NCI-H1694 treated with DMSO at 0.1 percent for 48 hours (cell line): Measurements from ENCODE around the gene TUBA8.
"Not testable (repeated sequence)": the region's sequence is repeated elsewhere in the genome, so short reads cannot be mapped to it uniquely, and the experiment has no call there.

Experiments used
- DNase-seq: peaks from one replicate; lab custom pipeline; 2025; lab: John Stamatoyannopoulos, UW

Gene TUBA8

DNA sequence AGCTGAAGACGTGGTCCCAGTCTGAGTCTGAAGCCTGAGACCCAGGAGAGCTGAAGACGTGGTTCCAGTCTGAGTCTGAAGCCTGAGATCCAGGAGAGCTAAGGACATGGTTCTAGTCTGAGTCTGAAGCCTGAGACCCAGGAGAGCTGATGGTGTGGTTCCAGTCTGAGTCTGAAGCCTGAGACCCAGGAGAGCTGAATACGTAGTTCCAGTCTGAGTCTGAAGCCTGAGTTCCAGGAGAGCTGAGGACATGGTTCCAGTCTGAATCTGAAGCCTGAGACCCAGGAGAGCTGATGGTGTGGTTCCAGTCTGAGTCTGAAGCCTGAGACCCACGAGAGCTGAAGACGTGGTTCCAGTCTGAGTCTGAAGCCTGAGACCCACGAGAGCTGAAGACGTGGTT, 4.6 kb upstream of the TUBA8 start:
- DNase-seq, result not testable (repeated sequence)

DNA sequence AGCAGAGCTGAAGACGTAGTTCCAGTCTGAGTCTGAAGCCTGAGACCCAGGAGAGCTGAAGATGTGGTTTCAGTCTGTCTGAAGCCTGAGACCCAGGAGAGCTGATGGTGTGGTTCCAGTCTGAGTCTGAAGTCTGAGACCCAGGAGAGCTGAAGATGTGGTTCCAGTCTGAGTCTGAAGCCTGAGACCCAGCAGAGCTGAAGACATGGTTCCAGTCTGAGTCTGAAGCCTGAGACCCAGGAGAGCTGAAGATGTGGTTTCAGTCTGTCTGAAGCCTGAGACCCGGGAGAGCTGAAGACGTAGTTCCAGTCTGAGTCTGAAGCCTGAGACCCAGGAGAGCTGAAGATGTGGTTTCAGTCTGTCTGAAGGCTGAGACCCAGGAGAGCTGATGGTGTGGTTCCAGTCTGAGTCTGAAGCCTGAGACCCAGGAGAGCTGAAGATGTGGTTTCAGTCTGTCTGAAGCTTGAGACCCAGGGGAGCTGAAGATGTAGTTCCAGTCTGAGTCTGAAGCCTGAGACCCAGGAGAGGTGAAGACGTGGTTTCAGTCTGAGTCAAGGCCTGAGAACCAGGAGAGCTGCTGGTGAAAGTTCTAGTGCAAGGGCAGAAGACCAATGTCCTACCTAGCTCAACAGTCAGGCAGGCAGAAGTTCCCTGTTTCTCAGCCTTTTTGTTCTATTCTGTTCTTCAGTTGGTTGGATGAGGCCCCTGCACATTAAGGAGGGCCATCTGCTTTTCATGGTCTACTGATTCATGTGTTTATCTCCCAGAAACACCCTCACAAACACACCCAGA, 3.9 kb upstream of the TUBA8 start:
- DNase-seq, result not testable (repeated sequence)

DNA sequence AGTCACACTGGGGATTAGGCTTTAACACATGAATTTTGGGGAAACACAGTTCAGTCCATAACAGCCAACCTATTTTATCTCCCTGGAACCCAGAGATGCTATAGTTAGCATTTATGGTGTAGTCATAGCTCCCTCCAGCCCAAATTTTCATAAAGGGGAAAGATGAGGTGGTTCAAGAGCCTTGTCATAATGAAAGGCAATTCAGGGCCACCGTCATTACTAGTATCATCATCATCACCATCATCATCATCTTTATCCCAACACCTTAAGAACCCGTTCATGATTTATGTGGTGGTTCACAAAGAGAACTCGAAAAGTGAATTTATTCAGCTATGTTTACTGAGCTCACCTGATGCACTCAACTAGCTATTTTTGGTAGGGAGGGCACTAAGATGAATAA, 2.4 kb upstream of the TUBA8 start:
- no peak for DNase-seq

DNA sequence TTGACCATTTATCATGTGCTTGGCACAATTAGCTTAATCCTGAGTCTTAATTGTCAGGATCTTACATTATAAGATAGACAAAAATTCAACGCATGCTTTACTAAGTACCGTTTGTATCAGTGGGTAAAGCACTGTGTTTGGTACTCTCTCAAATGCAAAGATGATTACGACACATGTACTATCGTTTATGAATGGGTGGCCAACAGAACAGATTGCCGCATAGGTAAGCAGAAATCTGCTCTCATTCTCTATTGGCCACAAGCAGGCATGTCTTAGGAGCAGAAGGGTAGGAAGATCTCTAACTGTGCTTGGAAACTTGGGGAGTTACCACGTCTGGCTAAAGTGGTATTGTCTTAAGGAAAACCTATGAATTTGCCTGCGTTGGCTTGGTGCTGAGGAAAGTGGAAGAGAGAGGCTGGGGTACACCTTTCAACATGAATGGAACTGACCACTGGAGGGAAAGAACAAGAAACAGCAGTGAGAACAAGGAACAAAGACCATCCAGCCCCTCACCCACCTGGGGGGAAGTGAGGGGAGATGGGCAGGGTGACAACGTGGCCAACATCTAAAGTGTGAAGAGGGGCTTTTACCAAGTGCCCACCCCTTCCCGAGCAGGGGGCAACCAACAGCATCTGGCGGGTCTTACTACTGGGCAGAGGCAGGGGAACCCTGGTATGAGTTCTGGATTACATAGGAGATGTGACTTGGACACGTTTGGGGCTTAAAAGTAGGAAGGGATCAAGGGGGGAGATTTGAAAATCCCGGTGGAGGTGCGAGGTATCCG, 1.0 kb upstream of the TUBA8 start:
- DNase-seq, result no peak

DNA sequence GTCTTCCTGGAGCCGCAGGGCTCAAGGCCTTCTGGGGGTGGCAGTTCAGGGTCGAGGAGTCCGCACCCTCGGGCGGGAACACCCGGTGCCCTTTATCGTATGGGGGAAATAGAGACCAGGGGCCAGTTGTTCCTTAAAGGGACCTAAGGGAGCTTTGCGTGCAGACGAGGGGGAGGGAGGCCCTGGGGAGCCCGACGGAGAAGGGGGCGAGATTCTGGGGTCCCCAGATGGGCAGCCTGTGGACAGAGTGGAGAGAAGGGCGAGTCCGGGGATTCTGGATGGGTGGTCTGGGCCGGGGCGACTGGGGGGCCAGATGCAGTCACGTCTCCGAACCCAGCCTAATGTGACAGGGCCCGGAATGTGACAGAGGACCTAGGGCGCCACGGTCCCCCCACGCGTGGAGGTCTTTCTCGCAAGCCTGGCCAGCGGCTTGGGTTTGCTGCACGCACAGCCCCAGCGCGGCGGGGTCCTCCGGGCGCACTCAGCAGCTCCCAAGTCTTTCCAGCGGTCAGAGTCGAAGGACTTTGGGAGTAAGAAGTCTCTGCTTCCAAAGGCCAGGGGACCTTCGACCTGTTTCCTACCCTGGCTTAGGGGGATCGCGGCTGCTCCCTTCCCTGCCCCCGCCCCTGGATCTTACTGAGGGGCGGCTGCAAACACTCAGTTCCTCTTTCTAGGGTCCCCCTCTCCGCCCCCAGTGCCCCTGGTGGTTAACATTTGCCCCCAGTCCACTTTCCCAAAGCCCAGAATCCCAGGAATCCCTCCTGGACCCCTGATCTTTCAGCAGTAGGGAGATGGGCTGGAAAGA, 547 bp downstream of the TUBA8 start:
- no peak for DNase-seq

DNA sequence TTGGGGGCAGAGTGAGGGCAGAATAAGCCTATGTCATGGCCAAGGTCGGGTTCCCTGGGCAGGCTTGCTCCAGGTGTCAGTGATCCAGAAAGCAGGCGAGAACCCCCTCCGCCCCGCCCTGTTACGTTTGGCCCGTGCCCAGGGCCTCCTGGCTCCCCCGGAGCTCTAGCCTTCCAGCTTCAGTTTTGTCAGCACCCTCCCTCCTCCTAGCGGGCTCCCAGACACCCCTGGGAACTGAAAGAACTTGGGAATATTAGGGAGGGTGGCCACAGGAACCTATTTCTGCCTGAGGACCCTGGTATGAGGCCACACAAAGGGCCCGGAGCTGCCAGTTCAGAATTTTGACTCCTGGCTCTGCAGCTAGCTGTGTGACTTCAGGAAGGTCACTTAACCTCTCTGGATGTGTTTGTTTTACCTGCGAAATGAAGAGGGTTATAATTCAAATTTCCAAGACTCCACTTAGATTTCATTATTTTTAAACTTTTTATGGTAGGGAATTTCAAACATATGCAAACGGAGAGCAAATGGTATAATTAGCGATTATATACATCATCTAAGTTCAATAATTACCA, 1.2 kb downstream of the TUBA8 start:
- DNase-seq, result no peak

DNA sequence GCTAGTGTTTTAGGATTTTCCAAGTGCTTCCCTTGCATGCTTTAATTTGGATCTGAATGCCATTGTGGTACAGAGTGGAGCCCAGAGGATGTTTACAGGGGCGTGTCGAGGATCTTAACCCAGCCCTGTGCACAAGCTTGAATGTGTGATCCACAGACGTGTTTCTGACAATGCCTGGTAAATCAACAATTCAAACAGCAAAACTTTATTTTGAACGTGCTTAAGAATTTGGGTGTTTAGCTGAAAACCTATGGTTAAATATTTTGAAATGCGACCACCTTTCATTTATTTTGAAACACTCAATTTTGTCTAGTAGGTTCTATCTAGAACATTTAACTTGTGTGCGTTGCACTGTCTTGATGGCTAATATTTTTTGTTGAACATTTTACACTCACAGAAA, 1.8 kb downstream of the TUBA8 start:
- no peak for DNase-seq

DNA sequence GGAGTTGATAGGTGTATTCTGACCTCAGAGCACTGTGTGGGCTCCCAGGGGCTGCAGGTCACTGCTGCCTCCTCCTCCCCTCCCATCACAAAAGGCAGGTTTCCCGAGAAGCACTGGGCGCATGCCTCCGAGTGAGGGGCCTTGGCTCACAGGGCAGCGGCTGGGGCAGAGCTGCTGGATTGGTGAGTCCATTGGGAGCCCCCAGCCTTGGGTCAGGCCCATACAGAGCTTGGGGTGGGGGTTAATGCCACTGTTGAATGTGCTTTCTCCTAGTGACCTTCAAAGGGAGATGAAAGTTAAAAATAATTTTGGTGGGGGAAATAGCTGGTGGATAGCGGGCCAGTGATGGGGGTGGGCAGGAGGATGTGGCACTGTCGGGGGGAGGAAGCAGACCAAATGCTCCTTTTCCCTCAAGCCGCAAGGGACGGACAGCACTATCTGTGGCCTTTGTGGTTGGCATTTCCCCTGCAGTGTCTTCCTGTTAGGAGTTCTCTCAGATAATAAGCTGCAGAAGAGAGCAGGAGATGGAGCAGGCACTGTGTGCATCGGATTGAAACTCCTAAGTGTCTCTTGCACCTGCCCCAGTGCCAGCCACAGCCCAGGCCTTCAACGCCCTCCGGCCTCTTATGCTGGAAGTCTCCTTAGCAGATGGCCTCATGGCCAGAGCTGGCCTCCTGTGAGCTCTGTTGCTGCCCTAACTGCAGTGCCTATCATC, 3.2 kb downstream of the TUBA8 start:
- no peak for DNase-seq

DNA sequence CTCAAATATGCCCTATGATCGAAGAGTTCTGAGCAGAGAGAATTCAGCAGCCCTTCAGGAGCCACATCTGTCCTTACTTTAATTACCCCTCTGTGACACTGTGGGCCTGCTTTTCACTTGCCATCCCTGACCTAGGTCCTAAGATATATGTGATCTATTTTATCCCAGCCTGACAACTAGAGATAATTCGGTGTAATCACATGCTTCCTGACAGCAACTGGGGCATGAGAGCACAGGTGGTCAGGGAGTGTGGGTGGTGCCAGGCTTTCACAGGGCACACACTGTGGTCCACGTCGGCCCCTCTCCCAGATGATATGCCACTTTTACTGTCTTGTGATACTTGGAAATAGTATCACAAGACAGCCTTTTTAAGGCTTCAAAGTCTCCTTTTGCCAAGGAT, 3.9 kb downstream of the TUBA8 start:
- DNase-seq, result no peak

DNA sequence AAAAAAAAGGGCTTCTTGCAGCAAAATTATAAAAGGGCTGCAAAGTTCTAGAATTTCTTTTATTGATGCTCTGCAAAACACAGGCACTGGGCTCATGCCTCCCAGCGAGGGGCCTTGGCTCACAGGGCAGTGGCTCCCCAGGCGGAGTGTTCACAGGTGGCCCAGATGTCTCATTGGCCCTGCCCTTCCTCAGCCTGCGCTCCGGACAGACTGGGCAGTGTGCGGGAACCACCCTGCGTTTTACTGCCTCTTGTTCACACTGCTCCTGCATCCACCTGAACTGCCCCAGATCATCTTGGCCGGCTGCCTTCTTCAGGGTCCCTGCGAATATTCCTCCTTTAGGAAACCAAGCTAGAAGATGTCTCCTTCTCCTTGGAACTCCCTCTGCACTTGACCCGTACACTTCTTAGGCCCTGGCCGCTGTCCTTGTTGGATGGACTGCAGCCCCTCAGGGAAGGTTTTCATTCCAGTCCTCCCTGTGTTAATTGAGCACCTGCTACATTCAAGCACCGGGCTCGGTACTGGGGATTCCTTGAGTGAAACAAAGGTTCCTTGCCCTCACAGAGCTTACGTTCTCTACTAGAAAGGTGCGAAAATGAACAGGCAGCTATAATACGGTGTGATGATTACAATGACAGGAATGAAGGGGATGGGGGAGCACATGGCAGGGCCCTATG, 4.5 kb downstream of the TUBA8 start:
- DNase-seq, result no peak

DNA sequence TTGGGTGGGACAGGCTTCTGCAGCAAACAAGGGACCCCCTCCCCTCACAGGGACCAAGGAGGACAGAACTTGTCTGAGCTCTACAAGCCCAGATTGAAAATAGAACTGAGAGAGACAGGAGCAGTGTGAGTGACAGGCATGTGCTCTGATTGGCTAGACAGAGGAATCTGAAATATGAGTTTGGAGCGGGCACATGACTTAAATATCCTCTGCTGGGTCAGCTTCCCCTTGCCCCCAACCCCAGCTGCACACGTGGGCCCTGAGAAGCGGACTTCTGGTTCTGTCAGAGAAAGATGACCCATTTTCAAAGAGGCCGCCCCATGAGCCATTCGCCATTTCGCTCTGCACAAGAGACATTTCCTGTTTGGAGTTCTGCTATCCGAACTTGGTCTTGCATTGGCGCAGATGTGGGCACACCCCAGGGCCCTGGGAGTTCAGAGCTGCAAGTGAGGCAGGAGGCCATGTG, 5.3 kb downstream of the TUBA8 start:
- no peak for DNase-seq

DNA sequence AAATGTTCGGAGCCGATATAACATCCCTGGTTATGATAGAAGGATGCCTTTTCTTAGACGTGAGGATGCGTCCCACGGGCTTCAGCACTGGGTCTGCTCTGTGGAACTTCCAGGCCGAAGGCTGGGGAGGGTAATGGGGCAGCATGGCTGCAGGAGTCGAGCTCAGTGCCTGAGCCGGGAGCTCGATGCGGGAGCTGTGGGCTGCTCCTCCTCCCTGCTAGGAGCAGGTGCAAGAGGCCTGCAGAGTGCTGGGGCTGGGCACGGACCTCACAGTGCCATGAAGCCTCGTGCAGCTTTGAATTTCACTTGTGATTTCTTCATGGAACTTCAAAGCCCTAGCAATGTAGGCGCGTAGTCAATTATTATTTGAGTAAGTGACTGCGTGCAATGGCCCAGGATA, 6.0 kb downstream of the TUBA8 start:
- no peak for DNase-seq

DNA sequence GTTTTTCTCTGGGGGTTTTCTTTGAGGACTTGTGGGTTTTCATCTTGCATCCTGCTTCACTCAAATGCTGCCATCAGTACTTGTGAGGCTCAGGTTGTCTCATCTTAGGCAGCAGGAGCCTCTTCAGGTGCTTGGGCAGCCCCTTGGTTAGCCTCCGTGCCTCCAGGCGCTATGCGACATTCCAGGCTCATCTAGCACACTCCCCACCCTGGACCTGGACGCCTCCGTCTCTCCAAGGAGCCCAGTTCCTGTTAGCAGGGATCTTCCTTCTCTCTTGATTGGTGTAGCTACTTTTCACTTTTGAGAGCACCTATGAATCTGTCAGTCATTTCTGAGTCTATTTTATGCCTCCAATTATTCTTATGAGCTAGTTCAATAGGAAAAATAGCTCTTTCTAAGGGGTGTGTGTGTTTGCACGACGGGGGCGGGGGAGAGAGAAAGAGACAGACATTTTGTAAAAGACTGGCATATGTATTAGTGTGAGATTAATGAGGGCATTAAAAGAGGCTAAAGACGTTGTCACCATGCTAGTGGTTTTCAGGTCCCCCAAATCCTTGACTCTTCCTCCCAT, 7.8 kb downstream of the TUBA8 start:
- DNase-seq, result no peak

DNA sequence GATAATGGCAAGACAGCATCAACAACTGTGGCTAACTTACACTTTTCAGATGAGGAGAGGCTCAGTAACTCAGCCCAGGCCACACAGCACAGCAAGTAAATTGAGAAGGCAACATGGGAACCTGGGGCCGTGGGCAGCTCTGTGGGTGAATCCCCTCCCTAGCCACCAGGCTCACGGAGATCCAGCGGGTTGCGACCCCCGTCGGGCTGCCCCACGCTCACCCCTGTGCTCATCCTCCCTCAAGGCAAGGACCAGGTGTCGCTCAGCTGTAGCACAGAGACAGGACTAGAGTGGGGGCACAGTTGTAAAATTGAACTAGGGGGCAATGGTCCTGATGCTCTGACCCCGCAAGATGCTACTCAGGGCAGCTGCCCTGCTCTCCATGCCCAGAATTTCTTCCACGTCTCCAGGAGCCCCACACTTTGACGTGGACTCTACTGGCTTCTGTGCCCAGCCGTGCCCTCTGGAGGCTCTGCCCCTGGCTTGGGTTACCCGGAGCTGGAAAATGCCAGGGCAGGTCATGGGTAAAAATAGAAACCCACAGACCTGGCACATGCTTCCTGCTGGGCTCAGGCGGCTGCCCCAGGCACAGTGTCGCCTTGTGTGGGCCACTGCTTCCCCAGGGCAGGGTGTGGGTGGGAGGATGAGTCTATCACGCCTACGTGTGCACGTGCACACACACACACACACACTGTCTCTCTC, 9.0 kb downstream of the TUBA8 start:
- no peak for DNase-seq

DNA sequence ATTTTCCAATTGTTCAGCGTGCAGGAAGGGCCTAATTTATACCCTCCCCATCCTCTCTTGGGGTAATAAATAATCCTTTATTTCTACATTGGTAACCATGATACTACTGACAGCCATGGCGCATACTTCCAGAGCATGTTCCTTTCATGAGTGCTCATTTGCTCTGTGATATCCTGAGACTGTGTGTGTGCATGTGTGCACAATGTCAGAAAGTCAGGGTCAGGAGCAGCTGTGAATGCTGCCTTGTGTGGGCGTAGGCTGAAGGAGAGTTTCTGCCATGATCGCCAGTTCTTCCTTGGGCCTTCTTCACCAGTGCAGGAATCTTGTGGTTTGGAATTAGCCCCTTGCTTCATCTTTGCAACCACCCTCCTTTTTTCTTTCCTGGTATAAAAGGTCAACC, 10.2 kb downstream of the TUBA8 start:
- no peak for DNase-seq

DNA sequence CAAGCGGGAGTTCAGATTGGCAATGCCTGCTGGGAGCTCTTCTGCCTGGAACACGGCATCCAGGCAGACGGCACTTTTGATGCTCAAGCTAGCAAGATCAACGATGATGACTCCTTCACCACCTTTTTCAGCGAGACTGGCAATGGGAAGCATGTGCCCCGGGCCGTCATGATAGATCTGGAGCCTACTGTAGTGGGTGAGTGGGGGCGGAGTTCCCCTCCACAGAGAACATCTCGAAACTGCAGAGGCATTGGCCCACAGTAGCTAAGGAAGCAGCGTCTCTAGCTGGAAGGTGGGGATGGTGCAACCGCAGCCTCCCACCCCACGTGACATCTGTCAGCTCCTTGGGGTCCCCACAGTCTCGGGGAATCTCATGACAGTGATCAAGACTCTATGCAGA, 10.9 kb downstream of the TUBA8 start:
- DNase-seq, result no peak

DNA sequence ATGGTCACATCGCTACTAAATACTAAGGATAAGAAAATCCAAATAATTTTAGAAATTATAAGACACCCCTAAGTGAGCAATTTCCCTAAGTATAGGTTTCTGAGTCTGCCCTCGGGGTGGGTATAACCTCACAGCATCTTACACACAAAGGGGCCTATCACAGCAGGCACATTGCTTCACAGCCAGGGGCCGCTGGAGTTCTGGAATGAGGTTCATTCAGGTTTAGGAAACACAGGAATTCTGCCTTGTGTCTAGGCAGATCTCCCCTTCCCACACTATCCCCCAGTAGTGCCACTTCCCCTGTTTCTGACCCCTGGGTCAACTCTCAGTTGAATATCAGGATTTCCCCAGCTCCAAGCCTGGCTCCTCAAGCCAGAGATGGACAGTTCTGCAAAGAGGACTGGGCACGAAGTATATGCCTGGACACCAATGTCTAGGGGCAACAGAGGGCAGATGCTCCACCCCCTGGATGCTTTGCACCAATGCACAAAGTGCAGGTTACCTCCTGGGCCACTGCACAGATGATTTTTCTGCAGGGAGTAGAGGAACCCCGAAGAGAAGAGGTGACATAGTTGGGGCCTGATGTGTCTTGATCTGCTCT, 11.4 kb downstream of the TUBA8 start:
- no peak for DNase-seq

DNA sequence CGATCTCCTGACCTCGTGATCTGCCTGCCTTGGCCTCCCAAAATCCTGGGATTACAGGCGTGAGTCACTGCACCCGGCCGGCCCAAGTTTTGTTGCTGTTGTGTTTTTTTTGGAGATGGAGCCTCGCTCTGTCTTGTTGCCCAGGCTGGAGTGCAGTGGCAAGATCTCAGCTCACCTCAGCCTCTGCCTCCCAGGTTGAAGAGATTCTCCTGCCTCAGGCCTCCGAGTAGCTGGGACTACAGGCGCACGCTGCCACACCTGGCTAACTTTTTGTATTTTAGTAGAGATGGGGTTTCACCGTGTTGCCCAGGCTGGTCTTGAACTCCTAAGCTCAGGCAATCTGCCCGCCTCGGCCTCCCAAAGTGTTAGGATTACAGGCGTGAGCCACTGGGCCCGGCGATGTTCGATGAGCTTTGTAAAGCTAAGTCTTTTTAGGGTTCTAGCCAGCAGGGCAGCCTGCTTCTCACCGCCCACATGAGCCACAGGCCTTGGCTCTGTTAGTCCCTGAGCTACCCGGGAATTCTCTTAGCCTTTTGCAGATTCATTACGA, 12.9 kb downstream of the TUBA8 start:
- not testable (repeated sequence) for DNase-seq

DNA sequence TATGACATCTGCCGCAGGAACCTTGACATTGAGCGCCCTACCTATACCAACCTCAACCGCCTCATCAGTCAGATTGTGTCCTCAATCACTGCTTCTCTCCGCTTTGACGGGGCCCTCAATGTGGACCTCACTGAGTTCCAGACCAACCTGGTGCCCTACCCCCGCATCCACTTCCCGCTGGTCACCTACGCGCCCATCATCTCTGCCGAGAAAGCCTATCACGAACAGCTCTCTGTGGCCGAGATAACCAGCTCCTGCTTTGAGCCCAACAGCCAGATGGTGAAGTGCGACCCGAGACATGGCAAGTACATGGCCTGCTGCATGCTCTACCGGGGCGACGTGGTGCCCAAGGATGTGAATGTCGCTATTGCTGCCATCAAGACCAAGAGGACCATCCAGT, 16.0 kb downstream of the TUBA8 start:
- no peak for DNase-seq
